GM12872 (cell line): ENCODE measurements around the gene COX7A1.

ENCODE experiments used
- TF ChIP-seq, protein P1 (sequence below): IDR thresholded peaks from 3 replicates; pipeline ENCODE4 v1.5.1; 2011; ENCODE audit warnings: low read depth, mild to moderate bottlenecking, low read length, moderate library complexity; ENCODE audit not compliant: insufficient read depth

Gene COX7A1

DNA sequence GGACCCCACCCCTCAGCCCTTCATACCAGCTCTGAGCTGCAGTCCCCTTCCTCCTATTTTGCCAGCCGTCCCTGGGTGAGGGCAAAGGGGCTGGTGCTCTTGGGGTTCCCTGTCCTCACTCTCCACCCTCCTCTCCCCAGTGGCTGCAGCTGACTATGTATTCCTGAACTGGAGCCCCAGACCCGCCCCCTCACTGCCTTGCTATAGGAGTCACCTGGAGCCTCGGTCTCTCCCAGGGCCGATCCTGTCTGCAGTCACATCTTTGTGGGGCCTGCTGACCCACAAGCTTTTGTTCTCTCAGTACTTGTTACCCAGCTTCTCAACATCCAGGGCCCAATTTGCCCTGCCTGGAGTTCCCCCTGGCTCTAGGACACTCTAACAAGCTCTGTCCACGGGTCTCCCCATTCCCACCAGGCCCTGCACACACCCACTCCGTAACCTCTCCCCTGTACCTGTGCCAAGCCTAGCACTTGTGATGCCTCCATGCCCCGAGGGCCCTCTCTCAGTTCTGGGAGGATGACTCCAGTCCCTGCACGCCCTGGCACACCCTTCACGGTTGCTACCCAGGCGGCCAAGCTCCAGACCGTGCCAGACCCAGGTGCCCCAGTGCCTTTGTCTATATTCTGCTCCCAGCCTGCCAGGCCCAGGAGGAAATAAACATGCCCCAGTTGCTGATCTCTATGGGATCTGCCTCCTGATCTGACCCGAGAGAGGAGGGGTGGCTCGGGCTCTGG is 2.4 kb downstream of the COX7A1 start:
- TF ChIP-seq, protein P1, sequence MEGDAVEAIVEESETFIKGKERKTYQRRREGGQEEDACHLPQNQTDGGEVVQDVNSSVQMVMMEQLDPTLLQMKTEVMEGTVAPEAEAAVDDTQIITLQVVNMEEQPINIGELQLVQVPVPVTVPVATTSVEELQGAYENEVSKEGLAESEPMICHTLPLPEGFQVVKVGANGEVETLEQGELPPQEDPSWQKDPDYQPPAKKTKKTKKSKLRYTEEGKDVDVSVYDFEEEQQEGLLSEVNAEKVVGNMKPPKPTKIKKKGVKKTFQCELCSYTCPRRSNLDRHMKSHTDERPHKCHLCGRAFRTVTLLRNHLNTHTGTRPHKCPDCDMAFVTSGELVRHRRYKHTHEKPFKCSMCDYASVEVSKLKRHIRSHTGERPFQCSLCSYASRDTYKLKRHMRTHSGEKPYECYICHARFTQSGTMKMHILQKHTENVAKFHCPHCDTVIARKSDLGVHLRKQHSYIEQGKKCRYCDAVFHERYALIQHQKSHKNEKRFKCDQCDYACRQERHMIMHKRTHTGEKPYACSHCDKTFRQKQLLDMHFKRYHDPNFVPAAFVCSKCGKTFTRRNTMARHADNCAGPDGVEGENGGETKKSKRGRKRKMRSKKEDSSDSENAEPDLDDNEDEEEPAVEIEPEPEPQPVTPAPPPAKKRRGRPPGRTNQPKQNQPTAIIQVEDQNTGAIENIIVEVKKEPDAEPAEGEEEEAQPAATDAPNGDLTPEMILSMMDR = no peak

GRCh38 chr19:36144624-36145023 is 7.6 kb downstream of the COX7A1 start:
- TF ChIP-seq, protein P1 = no peak

GRCh38 chr19:36142496-36142895 is 9.8 kb downstream of the COX7A1 start:
- TF ChIP-seq, protein P1 = no peak

DNA sequence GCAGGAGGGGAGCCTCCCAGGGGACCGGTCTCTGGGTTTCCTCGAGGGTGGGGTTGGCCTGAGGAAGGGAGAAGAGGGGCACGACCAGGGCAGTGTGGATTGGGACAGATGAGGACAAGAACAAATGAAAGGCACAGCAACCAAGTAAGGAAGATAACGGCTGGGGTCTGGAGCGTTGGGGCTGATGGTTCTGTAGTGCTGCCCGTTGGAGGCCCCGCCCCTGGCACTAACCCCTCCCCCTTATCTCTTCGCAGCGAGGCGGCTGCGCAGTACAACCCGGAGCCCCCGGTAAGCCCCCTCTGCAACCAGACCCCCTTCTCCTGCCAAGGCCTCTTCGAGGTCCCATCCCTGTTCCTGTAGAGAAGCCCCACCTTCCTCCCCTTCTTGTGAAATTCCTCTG is 10.2 kb downstream of the COX7A1 start:
- TF ChIP-seq, protein P1 = no peak

- TF ChIP-seq, protein P1 = no peak
Measured at GRCh38 chr19:36141039-36141927, 11.0 kb downstream of the COX7A1 start.

DNA sequence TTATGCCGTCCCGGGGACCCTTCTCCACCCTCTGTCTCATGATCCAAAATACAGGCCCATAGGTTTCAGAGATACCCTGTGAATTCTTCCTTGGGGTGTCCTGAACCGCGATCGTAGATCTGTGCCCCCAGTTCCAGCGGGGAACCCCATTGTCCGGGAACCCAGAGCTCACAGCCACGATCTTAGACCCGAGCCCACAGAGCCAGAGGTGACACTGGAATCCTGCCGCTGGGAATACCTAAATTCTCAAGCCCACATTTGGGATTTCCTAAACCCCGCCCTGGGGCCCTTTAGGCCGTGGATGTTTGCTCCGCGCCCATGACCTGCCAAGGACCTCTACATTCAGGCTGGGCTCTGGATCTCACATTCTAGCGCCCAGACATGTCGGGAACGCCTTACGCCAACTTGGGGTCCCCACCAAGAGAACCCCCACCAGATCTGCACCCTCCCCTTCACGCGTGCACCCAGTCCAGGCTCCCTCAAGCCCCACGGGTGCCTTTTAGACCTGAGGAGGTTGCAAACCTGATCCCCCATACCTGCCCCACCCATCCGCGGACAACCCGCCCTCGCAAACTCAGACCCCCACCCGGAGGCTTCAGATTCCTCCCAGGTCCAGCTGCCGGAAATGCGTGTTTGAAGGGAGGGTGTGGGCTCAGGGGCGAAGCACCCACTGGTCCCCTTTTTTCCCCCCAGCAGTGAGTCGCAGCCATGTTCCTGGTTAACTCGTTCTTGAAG is 11.8 kb downstream of the COX7A1 start:
- TF ChIP-seq, protein P1 = no peak
